GM18508 (cell line): ENCODE data around the gene GRAMD1B.

Experiments used
- ATAC-seq: cut with Tn5 transposase; IDR thresholded peaks from one replicate; pipeline ENCODE4 v1.9.1; 2021; ENCODE audit warnings: moderate number of reproducible peaks; ENCODE audit not compliant: insufficient read depth, unreplicated experiment

GRAMD1B gene

DNA sequence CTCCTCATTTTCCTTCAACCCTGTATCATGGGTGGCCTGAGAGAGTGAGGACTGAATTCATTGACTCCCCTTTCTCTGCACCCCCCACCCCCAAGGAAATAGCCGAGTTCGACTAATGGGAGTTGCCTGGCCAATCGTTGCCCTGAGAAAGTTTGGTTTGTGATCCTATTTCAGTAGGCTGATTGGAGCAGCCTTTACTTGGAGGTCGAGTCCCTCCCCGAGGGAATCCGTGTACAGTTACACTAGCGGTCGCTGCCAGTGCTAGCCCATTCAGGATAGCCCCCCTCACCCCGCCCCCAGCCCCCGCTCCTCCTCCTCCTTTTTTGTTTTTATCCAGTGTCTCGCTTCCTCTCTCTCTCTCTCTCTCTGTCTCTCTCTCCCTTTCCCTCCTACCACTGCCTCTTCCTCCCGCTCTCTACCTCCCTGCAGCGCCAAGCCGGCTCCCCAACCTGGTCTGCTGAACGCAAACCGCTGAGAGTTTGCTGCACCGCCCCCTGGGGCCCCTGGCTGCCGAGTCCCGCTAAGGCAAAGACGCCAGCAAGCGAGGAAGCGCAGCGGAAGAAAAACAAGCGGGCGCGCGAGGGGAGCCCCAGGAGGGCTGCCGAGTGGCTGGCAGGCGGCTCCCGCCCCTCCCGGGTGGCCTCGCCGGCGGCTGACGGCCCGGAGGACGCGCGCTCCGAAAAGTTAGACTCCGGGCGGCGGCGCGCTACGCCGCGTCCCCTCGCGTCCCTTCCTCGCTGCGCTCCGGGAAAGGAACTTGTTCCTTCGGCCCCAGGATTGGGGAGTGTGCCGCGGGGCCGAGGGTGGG, at the start of gene GRAMD1B:
Gene GRAMD1B (plus strand): TSS at position 357 of the 808 bp plus-strand sequence. CDS start 524 bp downstream, outside the sequence.
- no peak for ATAC-seq

DNA sequence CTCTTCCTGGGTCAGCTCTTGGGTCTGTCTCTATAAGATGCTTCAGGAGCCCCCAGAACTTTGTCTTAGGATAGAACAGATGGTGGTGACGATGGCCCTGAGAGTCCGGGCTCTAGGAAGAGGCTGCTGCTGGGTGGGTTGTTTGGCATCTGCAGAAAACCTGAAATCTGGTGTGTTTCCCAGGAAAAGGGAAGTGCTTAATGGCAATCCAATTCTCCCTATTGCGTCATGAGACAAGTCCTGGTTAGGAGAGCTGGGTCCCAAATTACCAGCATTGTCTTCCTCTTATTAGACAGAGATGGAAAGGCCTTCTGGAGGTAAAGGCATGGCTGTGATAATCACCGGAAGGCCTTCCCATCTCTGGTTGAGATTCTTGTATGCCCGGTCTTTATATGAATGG, 48.9 kb upstream of the GRAMD1B start:
- no peak for ATAC-seq

DNA sequence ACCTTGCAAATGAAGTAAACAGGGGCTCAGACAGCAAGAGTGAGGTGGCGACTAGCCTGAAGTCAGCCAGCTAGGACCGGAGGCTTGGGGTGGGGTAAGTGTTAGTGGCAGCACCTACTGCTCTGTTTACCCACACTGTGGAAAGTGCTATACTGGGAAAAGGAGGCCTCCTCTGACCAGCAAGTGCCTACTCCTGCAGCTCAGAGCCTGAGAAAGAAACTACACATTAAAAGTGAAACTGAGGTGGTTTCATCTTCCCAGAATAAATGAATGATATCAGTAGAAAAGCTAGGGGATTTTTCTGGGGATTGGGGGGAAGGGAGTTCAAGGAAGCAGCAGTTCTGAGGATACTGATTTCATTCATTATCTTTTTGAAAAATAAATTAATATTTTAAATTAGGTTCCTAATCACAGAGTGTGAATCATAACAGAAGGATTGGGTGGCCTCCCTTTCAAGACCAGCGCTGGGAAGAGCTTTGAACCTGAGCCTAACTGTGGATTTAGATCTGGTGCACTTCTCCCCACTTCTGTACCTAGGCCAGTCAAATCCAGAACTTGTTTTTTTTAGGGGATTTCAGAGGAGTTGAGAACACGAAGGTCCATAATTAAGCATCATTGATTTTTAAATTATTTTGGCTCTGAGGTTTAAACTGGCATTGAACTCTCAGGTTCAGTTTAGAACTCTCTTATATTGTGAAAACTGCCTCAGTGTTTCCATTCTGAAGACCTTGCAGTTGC, 48.1 kb upstream of the GRAMD1B start:
- peak; percentile 53 for ATAC-seq

DNA sequence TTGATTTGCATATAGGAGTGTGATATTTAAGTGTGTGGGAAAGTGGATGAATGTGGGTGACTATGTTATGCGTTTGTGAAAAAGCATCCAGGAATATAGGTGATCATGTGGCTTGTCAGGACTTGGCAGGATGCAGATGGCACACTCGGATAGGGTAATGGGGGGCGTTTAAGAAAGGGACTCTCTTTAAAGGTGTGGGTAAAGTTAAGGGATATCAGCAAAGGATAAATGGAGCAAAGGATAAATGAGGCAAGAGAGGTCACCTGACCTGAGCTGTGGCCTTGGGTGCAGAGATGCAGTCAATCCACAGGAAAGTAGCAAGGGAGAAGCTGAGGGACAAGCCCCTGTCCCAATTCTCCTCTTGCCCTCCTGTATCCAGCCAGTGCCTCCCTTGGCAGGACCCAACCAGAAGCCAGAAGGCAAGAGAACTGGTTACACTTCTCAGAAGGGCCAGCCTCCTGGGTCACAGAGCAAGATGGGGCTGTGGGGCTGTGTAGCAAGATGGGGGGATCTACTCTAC, 47.5 kb upstream of the GRAMD1B start:
- ATAC-seq: no peak

DNA sequence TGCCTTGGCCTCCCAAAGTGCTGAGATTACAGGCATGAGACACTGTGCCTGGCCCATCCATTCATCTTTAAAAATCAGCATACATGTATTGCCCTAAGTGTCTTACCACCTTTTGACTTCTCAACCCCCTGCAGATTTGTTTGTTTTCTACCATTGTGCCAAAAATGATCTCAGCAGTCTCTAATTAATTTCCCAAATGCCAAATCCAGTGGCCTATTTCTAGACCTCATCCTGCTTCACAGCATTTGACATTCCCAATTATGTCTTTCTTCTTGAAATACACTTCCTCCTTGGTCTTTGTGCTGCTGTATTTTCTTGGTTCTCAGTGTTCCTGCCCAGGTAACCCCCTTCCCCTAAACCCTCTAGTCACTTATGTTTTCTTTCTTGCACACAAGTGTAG, 46.0 kb upstream of the GRAMD1B start:
- no peak for ATAC-seq

DNA sequence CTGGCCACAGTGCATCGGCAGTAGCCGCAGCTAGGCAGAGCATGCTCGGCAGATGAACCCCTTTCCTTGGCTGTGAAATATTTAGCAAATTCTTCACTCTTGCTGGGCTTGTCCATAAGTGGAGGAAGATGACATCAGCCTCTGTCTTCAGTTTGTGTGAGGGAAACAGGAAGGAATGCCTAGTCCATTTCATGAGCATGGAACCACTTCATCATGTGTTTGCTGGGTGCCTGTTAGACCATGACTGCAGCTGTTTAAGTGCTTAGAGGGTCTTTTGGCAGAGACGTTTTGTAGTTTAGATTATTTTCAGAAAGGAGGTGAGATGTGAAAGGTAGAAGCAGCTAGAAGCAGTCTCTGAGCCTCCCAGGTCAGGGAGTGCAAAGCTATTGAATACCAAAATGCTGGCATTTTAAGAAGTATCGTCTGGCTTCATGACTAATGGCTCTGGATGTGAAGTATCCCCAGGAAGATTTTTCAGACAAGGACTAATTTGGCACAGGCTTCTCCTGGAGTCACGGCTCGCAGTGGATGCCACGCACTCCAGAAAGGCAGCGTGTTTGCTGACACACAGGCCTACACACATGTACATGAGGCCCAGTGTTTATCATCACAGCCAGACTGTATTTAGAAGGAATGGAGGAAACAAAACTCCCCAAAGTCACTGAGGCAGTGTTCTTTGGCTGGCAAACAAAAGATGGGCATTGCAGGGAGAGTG, 43.1 kb upstream of the GRAMD1B start:
- ATAC-seq: no peak

DNA sequence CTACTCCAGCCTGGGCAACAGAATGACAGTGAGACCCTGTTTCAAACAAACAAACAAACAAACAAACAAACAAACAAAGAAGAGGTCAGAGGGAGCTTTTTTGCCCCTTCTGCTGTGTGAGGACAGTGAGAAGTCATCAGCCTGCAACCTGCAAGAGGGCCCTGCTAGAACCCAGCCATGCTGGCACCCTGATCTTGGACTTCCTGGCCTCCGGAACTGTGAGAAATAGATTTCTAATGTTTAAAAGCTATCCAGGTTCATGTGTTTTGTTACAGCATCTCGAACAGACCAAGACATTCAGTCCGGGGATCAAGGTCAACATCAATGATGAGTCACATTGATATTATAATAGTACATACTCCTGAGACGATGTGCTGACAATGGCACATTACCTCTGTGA, 41.4 kb upstream of the GRAMD1B start:
- ATAC-seq: no peak

DNA sequence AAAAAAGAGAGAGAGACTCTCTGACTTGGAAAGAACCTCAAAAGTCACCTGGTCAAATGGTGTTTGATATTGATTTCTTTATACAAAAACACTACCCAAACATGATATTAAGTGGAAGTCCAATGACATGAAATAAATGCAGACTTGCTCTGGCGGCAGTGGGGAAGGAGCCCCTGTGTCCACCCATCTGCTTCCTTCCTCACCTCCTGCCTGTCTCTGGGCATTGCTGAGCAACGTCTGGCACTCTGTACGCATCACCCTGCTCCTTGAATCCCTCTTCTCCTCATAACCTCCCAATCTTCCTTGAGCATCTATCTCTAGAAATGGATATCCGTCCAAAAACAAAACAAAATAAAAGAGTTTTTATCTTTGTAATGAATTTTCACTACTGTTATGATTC, 39.9 kb upstream of the GRAMD1B start:
- ATAC-seq: no peak

DNA sequence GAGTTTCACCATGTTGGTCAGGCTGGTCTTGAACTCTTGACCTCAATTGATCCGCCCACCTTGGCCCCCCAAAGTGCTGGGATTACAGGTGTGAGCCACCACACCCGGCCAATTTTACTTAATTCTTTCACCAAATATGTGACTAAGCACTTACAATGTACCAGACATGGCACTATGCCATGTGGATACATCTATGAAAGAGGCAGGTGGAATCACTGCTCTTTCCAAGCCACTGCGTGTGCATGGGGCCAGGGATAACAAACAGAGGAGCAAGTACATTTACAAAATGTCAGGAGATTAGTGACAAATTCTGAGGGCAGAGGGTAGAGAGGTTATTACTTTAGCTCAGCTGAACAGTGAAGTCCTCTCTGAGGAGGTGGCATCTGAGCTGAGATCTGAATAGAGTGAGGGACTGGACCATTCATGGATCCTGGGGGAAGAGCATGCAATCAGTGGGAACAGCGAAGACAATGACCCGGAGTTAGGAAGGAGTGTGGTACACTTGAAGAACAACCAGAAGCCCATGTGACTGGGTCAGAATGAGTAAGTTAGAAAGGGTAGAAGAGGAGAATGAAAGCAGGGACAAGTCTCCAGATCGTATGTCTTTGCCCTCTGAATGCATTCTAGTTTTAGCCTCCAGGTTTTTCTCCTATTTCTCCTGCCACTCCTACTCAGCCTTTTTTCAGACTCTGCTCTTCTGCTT, 38.3 kb upstream of the GRAMD1B start:
- ATAC-seq: no peak

DNA sequence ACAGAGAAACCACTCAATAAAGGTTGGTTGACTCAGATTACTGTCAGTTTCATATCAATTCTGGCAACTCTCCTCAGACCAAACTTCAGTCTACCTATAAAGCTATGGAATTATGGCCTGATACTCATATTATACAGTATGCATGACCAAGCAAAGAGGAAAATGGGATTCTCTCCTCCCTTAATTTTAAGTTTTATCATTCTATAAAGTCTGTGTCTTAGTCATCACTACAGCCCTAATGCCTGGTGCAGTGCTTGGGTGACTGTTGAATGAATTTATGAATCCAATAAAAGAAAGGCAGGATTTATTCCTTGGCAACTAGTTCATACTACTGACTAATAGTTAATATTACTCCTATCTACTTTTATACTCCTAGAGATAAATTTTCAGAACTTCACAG, 37.6 kb upstream of the GRAMD1B start:
- no peak for ATAC-seq

DNA sequence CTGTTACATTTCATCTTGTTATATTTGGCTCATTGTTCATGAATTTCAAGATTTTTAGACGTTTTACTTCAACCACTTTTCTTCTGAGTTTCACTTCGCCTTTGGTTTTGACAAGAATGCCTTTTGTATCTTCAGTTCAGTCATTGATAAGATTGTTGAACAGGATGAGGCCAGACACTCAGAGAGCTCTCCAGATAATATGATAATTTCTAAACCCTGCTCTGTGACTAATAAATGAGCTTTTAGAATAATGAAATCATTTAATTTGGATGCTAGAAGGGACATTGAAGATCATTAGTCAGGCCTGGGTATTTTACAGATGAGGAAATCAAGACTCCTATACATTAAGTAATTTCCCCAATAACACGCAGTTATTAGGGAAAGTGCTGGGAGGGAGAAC, 37.2 kb upstream of the GRAMD1B start:
- ATAC-seq: no peak

DNA sequence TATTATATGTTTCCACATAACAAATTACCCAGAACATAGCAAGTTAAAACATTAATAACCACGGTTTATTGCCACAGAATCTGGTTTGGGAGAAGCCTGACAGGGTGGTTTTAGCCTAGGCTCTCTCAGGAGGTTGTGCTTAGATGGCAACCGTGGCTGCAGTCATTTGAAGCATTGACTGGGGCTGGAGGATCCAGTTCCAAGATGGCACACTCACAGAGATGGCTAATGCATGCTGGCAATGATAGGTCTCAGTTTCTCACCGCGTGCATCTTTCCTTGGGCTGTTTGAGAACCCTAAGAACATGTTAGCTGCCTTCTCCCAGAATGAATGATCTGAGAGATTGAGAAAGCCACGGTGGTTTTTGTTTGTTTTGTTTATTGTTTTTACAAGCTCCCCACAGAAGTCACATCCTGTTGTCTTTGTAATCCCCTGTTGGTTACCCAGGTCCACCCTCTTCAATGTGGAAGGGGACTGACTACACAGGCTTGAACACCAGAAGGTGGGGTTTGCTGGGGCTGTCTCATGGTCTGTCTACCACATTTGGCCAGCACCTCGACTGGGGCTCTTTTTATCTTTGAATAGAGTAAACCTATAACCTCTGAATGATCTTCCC, 36.6 kb upstream of the GRAMD1B start:
- ATAC-seq: no peak

DNA sequence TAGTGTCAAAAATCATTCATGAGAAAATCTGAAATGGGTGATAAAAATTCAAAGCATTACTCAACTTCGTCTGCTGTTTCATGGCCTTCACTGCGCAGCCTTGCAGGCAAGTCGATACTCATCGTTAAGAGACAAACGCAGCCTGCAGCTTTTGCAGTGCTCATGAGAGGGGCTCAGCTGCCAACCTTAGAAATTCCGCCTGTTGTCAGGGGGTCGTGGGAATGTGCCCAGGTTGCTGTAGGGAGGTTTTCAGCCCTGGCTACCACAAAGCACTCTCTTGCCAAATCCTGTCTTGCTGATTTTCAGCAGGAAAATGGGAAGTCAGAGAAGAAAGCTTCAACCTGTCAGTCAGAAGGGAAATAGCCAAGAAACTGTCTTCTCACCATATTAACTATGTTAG, 25.4 kb upstream of the GRAMD1B start:
- ATAC-seq: no peak

DNA sequence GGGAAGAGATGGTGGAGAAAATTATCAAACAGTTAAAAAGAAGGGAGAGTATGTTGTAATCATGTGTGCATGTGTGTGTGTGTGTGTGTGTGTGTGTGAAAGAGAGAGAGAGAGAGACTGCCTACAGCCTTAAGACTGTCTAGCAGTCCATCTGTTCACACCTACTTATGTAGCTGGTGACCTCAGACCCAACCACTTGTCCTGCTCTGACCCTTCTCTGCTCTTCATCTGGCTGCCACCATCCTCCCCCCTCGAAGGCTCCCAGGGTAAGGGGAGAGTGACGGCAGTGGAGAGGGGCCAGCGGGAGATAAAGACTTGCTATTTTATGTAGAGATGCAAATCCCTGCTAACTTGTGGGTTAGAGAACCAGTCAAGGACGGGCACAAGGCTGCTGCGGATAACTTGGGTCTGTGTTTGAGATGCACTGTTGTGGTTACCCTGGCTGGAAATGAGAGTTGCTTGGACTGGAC, 24.9 kb upstream of the GRAMD1B start:
- no peak for ATAC-seq

DNA sequence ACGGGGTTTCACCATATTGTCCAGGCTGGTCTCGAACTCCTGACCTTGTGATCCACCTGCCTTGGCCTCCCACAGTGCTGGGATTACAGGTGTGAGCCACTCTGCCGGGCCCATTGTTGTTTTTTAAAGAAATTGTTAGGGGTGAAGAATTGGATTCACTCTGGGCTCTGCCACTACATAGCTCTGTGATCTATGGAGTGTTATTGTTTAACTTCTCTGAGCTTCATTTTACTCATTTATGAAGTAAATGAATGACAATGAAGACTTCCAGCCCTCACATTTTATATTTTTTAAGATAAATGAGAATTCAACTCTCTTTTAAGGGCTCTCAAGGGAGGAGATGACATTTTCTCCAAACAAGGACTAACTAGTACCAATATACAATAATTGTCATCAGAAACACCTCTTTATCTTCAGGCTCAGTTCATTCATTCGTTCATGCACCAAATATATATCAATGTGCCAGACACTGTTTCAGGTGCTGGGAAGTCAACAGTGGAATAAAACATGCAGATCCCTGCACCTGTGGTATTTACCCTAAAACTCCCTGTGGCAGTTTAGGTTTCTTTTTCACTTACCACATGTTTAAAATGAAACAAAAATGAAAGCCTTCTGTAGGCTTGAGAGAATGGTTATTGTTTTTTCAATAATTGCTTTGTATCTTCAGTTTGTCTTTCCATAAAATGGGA, 23.5 kb upstream of the GRAMD1B start:
- ATAC-seq: no peak

DNA sequence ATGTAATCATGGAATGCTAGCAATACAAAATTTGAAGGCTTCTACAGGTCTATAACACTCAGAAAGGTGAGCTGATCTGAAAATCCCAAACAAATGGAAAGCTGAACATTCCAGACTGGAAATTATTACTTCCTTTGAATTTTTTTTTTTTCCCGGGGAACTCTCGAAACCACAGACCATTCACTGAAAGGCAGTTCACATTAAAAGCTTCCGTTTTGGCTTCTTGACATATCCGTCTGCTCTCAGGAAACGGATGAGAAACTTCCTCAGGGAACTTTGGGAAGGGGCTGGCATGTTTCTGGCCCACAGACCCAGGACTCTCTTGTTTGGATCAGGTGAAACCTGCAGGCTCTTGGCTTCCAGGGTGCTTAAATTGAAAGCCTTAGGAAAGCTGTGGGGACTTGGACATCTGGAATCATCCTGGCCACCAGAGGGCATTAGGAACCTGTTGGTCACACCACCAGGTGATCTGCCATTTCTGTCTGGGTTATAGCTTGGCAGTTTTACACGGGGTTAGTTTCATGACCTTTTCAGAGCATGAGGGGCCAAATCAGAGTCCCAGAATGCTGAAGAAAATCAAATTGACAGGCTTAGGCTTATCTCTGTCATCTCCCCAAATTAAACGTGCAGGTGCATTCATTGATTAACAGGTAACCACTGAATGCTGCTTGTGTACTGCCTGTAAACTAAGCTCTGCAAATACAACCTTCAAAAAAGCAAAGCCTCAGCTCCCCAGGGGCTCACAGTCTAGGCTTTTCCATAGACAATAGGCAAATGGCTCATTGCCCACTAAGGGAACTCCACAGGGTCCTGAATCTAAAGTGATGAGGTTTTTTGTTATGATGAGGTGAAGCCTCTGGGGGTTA, 22.7 kb upstream of the GRAMD1B start:
- no peak for ATAC-seq

DNA sequence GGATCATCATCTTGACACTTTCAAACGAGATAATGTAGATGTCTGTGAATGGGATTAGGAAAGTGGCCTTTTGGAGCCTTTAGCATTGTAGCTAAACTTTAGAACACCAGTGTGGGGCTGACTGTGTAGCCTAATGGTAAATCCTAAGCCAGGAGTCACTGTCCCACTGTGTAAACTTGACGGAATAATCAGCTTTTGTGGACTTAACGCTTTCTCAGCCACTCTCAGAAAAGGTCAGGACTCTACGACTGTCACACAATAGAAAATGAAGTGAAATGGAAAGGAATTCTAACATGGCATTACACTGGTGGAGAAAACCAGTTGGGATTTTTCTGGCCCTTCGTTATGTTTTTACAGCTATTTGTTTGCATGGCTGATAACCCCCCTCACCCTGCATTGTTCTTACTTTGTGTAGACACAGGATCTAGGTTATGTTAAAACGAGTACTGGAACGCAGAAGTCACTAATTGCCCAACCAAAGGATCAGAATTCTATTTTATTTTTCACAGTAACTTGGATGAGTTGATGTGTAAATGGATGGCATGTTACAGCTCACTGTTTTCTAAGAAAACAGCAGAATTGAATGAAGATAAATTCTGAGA, 22.0 kb upstream of the GRAMD1B start:
- no peak for ATAC-seq
